SH-SY5Y (cell line): ENCODE data around the gene UBE2Q2.
A peak's percentile ranks its signal among the peaks of the same experiment; 100 is the strongest.

Experiments used
- GATA2 ChIP-seq: IDR thresholded peaks from 2 replicates; pipeline ENCODE4 v1.6.1; 2011; ENCODE audit warnings: mild to moderate bottlenecking, low read depth, low read length
- GATA3 ChIP-seq: IDR thresholded peaks from 2 replicates; pipeline ENCODE4 v1.6.1; 2011; ENCODE audit warnings: low read depth, mild to moderate bottlenecking, low read length, moderate library complexity

UBE2Q2 gene

GRCh38 chr15:75821786-75822345, 21.4 kb upstream of the UBE2Q2 start:
- TF ChIP-seq GATA2 (no peak), GATA3 (no peak)

DNA sequence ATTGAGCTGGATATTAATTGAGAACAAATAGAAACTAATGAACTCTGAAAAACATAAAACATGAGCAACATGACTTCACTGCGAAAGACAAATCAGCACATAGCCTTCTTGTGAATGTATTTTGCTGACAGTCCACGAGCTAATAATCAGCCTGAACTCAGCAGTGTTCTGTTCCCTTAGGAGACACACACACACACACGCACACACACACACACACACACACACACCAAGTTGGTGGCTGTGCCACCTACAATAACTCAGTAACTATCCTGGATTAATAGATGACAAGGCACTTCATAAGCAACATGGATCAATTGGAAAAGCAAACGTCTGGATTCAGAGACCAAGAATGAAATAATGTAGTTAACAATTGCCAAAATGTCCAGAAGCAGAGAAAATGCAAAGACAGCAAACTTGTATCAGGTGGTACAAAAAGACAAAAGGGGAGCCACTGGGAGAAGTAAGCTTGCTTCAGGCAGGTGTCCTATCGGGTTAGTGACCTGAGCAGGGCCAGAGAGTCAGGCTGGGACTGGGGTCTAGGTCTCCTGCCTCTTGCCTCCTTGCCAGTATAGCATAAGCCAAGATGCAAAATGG, 20.5 kb upstream of the UBE2Q2 start:
- TF ChIP-seq GATA3 (no peak), GATA2 (no peak)

DNA sequence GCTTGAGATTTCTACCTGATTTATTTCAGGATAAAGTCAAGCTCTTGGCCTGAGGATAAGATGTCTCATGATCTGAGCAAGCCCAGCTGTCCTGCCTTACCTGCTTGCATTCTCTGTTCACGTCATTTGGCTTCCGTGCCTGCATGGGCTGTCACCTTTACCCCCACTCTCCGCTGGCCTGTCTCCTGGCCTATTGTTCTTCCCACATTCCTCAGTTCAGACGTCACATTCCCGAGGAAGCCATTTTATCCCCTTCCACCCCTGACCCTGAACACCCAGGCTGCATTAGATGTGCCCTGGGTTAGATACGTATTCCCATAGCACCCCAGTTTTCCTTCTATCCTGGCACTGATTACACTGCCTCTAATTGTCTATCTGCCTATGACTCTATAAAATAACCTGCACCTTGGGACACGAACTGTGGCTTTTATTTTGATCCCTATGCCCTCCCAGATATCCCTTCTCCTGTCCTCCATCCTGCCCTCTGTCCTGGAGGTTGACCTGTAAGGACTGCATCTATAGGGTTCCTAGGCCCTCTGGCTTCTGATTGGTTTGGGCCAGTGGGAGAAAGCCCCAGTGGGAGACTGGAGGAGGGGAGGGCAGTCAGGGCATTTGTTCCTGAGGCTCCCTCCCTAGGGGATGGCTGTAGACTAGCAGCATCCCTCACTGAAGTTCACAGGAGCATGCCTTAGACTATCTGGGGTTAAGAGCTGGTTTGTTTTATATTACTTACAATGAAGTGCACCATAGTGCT, 19.2 kb upstream of the UBE2Q2 start:
- TF ChIP-seq GATA3 (no peak), GATA2 (no peak)

DNA sequence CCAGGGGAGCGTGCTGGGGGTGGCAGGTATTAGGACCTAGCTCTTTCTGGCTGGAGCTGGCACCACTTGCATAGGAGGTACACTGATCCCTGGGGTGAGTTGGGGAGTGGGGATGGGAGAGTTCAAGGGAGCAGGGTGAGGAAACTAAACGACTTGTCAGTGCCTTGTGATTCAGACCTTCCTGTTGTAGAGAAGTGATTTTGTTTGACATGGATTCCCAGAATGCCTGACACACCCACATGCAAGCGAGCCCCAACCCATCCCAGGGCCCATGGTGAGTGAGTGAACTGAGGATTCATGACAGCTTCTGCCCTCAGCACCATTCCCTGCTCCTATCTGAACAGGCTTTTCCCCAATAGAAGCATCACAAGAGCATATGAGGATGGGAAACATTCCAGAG, 15.6 kb upstream of the UBE2Q2 start:
- TF ChIP-seq GATA2, result no peak
- no peak for TF ChIP-seq GATA3

DNA sequence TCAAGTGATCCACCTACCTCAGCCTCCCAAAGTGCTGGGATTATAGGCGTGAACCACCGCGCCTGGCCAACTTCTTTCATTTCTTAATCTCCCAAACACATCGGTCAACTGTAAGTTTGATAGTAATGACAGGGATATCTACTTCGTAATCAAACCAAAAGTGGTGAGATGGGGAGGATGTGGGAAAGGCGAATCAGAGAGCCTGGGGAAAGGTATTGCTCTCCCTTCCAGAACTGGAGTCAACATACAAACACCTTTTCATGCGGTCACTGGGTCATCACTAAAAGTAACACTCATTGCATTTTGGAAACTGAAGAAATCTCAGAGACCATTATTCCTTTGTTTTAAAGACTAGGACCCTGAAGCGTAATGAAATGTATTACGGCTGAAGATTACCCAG, 14.8 kb upstream of the UBE2Q2 start:
- TF ChIP-seq GATA2 (no peak), GATA3 (no peak)

DNA sequence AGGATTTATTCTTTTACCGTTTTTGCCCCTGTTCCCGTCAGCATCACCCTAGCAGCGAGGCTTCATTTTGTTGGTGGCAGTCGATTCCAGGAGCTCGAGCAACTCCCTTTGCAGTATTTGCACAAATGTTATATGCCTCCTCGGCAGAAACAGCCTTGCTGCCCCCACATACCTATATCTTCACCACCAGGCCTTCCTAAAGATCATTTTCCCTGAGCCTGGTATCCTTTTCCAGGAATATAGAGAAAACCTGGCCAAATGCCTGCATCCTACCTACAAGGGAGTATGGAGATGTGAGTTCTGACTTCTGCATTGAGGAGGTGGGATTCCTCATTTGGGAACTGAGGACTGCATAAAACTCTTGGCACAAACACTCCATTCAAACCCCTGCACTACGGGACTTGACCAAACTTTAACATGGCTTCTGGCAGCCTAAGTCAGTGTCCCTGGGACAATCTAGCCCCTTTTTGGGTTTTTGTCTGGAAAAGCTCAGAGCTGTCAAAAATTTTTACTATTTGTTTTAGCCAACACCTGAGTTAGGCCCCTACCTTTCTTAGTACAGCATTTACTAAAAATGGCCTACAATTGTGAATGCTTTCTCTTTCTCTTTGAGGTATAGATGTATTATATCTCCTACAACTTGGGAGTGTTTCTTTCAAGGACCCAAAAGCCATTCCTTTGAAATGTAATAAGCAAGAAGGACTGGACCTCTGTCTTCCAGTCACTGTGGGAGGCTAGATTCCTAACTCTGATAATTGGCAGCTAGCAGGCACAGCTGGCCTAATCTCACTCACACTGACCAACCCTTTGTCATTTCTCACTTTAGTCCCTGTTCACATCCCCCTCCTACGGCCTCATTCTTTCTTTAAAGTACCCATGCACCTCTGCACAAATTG, 12.1 kb upstream of the UBE2Q2 start:
- TF ChIP-seq GATA3 (no peak), GATA2 (peak; percentile 77)

- no peak for TF ChIP-seq GATA3
- TF ChIP-seq GATA2, result no peak
These were observed 11.5 kb upstream of the UBE2Q2 start for GRCh38 chr15:75831806-75832102.

DNA sequence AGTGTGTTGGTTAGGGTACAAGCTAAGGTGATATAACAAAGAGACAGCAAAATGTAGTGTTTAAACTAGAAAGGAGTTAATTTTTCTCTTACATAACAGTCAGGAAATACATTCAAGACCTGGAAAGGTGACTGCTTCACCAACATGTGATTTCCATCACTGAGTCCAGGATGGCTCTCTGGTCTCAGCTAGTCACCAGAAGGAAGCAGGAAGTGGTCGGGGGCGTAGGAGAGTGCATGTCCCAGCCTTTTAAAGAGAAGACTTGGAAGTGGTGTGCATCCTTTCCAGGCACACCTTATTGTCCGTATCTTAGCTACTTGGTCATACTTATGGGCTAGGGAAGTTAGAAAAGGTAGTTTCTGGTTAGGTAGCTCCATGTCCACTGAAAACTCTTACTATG, 11.1 kb upstream of the UBE2Q2 start:
- TF ChIP-seq GATA2 (no peak), GATA3 (no peak)

DNA sequence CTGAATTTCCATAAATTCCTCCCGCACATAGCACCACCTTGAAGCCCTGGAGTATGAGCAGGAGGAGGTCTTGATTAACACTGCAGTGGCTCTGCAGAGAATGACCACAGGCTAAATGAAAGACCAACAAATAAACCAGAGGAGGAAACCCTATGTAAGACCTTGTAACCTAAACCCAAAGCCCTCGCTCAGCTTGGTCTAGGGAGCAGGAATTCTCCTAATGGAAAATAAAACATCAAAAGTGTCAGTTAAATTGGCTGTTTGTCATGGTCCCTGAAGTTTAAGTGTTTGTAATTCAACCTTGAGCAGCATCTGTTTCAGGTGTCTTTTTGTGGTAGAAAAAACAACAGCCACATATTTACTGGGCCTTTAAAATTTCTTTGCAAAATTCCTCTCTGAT, 9.2 kb upstream of the UBE2Q2 start:
- TF ChIP-seq GATA3 (no peak), GATA2 (no peak)

GRCh38 chr15:75835990-75836958, 7.0 kb upstream of the UBE2Q2 start:
- no peak for TF ChIP-seq GATA2
- TF ChIP-seq GATA3, result no peak

- TF ChIP-seq GATA3 (no peak), GATA2 (no peak)
These were observed 6.3 kb upstream of the UBE2Q2 start for GRCh38 chr15:75836959-75837334.

DNA sequence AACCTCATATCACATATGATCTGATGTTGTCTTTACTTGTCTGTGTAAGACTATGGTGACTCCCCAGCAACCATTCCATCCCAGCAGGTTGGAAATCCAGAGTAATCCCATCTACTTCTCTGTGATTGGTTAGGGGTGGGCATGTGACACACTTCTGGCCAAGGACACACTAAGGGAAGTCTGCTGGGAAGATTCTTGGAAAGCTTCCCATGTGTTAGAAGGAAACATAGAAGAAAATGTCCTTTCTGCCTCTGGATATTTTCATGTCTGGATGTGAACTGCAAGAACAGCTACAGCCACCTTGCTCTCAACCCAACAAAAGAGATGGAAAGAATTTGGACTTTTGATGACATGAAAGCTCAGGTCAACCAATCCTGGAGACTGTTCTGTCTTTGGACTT, 2.6 kb upstream of the UBE2Q2 start:
- no peak for TF ChIP-seq GATA3
- no peak for TF ChIP-seq GATA2

GRCh38 chr15:75841626-75842025, 1.6 kb upstream of the UBE2Q2 start:
- TF ChIP-seq GATA2 (no peak), GATA3 (no peak)
